WTC11 (cell line): ENCODE results near the gene GALNT17.

Source experiments
- HMGXB4 ChIP-seq: sonication (generic); formaldehyde crosslinking; IDR thresholded peaks from 2 replicates; pipeline ENCODE4 v1.8.1; 2023; ENCODE audit warnings: mild to moderate bottlenecking, moderate library complexity, missing genetic modification reagents
- TF ChIP-seq, protein P1 (sequence below): fragments of 200-600 bp; IDR thresholded peaks from 2 replicates; pipeline ENCODE4 v1.8.0; 2022; ENCODE audit warnings: antibody characterized with exemption

DNA sequence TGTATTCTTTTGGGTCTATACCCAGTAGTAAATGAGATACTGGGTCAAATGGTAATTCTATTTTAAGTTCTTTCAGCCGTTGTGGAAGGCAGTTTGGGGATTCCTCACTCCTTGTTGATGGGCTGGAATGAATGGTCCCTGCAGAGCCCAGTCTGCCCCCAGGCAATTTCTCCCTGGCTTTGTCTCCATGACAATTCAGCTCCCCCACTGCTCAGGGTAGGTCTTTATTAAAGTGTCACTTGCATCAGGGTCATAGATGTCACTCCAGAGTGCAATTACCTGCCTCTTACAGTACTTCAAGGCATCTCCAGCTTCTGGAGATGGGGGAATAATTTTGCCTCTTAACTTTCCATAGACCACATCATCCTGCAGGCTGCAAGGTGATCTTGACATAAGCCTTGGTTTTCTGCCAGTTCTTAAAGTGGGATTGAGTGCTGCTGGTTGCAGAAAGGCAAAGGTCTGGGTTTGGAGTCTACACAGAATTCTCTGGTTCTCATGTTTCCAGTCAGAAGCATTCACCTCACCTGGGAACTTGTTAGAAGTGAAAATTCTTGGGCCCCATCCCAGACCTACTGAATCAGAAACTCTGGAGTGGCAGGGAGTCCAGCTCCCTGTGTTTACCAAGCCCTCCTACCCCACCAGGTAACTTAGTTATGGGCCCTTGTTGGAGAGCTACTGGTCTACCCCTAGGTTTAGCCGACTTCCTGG, 442.4 kb downstream of the GALNT17 start:
- no peak for TF ChIP-seq HMGXB4
- TF ChIP-seq, protein P1, sequence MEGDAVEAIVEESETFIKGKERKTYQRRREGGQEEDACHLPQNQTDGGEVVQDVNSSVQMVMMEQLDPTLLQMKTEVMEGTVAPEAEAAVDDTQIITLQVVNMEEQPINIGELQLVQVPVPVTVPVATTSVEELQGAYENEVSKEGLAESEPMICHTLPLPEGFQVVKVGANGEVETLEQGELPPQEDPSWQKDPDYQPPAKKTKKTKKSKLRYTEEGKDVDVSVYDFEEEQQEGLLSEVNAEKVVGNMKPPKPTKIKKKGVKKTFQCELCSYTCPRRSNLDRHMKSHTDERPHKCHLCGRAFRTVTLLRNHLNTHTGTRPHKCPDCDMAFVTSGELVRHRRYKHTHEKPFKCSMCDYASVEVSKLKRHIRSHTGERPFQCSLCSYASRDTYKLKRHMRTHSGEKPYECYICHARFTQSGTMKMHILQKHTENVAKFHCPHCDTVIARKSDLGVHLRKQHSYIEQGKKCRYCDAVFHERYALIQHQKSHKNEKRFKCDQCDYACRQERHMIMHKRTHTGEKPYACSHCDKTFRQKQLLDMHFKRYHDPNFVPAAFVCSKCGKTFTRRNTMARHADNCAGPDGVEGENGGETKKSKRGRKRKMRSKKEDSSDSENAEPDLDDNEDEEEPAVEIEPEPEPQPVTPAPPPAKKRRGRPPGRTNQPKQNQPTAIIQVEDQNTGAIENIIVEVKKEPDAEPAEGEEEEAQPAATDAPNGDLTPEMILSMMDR, result no peak
